Transverse colon (tissue), 3 donors: ENCODE results near the gene ZFP1.
"Not testable (repeated sequence)": the region's sequence is repeated elsewhere in the genome, so short reads cannot be mapped to it uniquely, and the experiment has no call there.

Source experiments
- CTCF ChIP-seq, 5 experiments: fragments of 200-600 bp in 3 of 5; fragments of 450-650 bp in 2 of 5; sonication (generic) in 3 of 5; IDR thresholded peaks; 1 replicate in 2 of 5; 2 replicates in 3 of 5; pipeline ENCODE4 v1.5.1; 2016 to 2017; ENCODE audit warnings: antibody characterized with exemption in 5 of 5, inconsistent platforms in 3 of 5, mild to moderate bottlenecking in 2 of 5, moderate library complexity in 1 of 5
- EP300 ChIP-seq: sonication (generic); formaldehyde crosslinking; IDR thresholded peaks from one replicate; pipeline ENCODE4 v1.6.1; 2017; ENCODE audit warnings: antibody characterized with exemption, low read depth
- POLR2A ChIP-seq: fragments of 450-650 bp; IDR thresholded peaks from one replicate; pipeline ENCODE4 v1.6.1; 2016; ENCODE audit warnings: antibody characterized with exemption, mild to moderate bottlenecking, moderate library complexity

- not testable (repeated sequence) for TF ChIP-seq CTCF (IDR thresholded peaks at IDR 0.05); EP300; POLR2A
Observed at GRCh38 chr16:75204905-75205304, 56.6 kb downstream of the ZFP1 start.
